ENCODE data around the gene FCHO1. TPM values are rescaled to one million over a fixed set of nuclear protein-coding genes. Genes with fewer than 3 reads are reported as not detected.

Gene FCHO1
- total and polyA plus RNA-seq, 4 donors: 0.69 to 2.8 (median 1.7) TPM

- WGBS: 50% methylated on average over 11 of the region's 11 CpGs
- DNase-seq (ENCODE audit: low spot score): peak; percentile 62
- TF ChIP-seq FOXA2 (IDR thresholded peaks at IDR 0.05): no peak
- TF ChIP-seq CTCF (IDR thresholded peaks at IDR 0.05; ENCODE audit: low read depth, low read length, missing input control): peak; percentile 69
- no peak for TF ChIP-seq YY1 (IDR thresholded peaks at IDR 0.05)
- peak; percentile 71 to 80 for TF ChIP-seq RAD21 (IDR thresholded peaks at IDR 0.05)
- no peak for TF ChIP-seq EGR1 (IDR thresholded peaks at IDR 0.05; ENCODE audit: low read depth in 2 of 2)
- no peak overlapping the region for H3K9ac ChIP-seq (ENCODE audit: low read depth in 1 of 2, low read length in 2 of 2)
- peaks cover 0 to 2% (median 0%) of the 10 kb centered on the region in 4 donors for H3K27me3 ChIP-seq (ENCODE audit: control insufficient read depth in 4 of 4, insufficient read depth in 4 of 4, low read length in 3 of 4)
- no peaks in the 10 kb centered on the region for H3K4me1 ChIP-seq (ENCODE audit: control insufficient read depth in 4 of 4, insufficient read depth in 4 of 4, low read length in 3 of 4)
- no peak overlapping the region for H3K4me3 ChIP-seq (ENCODE audit: low read depth in 1 of 3, low read length in 3 of 3)
- no peak overlapping the region for H3K27ac ChIP-seq (ENCODE audit: low read depth in 1 of 2, low read length in 2 of 2)
- H3K36me3 ChIP-seq (ENCODE audit: control insufficient read depth in 4 of 4, insufficient read depth in 3 of 4, low read depth in 1 of 4, low read length in 3 of 4): no peaks in the 10 kb centered on the region
- no peaks in the 10 kb centered on the region for H3K9me3 ChIP-seq (ENCODE audit: control insufficient read depth in 4 of 4, low read length in 3 of 4)
Observed at GRCh38 chr19:17703824-17704463, 47.3 kb upstream of the FCHO1 start.

GRCh38 chr19:17706750-17707181 lies 44.5 kb upstream of the FCHO1 start:
- no peak for TF ChIP-seq CTCF (IDR thresholded peaks at IDR 0.05; ENCODE audit: low read depth, low read length, missing input control)
- no peak for TF ChIP-seq JUND (IDR thresholded peaks at IDR 0.05)
- TF ChIP-seq SP1 (IDR thresholded peaks at IDR 0.05): no peak
- TF ChIP-seq HNF4G (IDR thresholded peaks at IDR 0.05): no peak
- no peak for TF ChIP-seq NR2F2 (IDR thresholded peaks at IDR 0.05)
- no peak for TF ChIP-seq RAD21 (IDR thresholded peaks at IDR 0.05)
- no peak for TF ChIP-seq HNF4A (conservative IDR thresholded peaks at IDR 0.05)
- no peak for TF ChIP-seq EGR1 (IDR thresholded peaks at IDR 0.05; ENCODE audit: low read depth in 2 of 2)
- no peak for TF ChIP-seq REST (IDR thresholded peaks at IDR 0.05)
- no peak for TF ChIP-seq ZBTB33 (IDR thresholded peaks at IDR 0.05)
- no peak for TF ChIP-seq GABPA (IDR thresholded peaks at IDR 0.05 in 1 of 2, conservative IDR thresholded peaks at IDR 0.05 in 1 of 2)
- no peak for TF ChIP-seq YY1 (IDR thresholded peaks at IDR 0.05)
- TF ChIP-seq MAX (IDR thresholded peaks at IDR 0.05): no peak
- no peak for TF ChIP-seq FOXA2 (IDR thresholded peaks at IDR 0.05)
- DNase-seq (ENCODE audit: low spot score): no peak
- Histone ChIP-seq H3K9ac (ENCODE audit: low read depth in 1 of 2, low read length in 2 of 2) (no peak overlapping the region), H3K36me3 (ENCODE audit: control insufficient read depth in 4 of 4, insufficient read depth in 3 of 4, low read depth in 1 of 4, low read length in 3 of 4) (no peaks in the 10 kb centered on the region), H3K27me3 (ENCODE audit: control insufficient read depth in 4 of 4, insufficient read depth in 4 of 4, low read length in 3 of 4) (peaks cover 0 to 2% (median 0%) of the 10 kb centered on the region in 4 donors), H3K4me3 (ENCODE audit: low read depth in 1 of 3, low read length in 3 of 3) (no peak overlapping the region), H3K9me3 (ENCODE audit: control insufficient read depth in 4 of 4, low read length in 3 of 4) (no peaks in the 10 kb centered on the region), H3K4me1 (ENCODE audit: control insufficient read depth in 4 of 4, insufficient read depth in 4 of 4, low read length in 3 of 4) (no peaks in the 10 kb centered on the region), H3K27ac (ENCODE audit: low read depth in 1 of 2, low read length in 2 of 2) (no peak overlapping the region)
- 25% methylated on average over 17 of the region's 17 CpGs for WGBS
